HFFc6 (cell line): ENCODE results near the gene EIF1. TPM values are rescaled to one million over a fixed set of nuclear protein-coding genes. Genes with fewer than 3 reads are reported as not detected.
"Not testable (repeated sequence)": the region's sequence is repeated elsewhere in the genome, so short reads cannot be mapped to it uniquely, and the experiment has no call there.

Experiments
- DNase-seq: peaks from one replicate; pipeline ENCODE4 v3.0.0-alpha.2; 2018
- H3K27ac Mint-ChIP-seq: 2 replicates; pipeline ENCODE4 v1.8.0; 2020; ENCODE audit warnings: mild to moderate bottlenecking, mixed read lengths
- H3K27me3 Mint-ChIP-seq: 2 replicates; pipeline ENCODE4 v1.8.0; 2021; ENCODE audit warnings: mild to moderate bottlenecking, moderate library complexity, mixed read lengths; ENCODE audit not compliant: insufficient read depth
- H3K36me3 Mint-ChIP-seq: 2 replicates; pipeline ENCODE4 v1.8.0; 2021; ENCODE audit warnings: low read depth, mixed read lengths
- H3K4me1 Mint-ChIP-seq: 2 replicates; pipeline ENCODE4 v1.8.0; 2020; ENCODE audit warnings: low read depth, mixed read lengths
- H3K4me3 Mint-ChIP-seq: 2 replicates; pipeline ENCODE4 v1.8.0; 2020; ENCODE audit warnings: mild to moderate bottlenecking, moderate library complexity, mixed read lengths
- H3K9me3 Mint-ChIP-seq: 2 replicates; pipeline ENCODE4 v1.8.0; 2020; ENCODE audit warnings: mild to moderate bottlenecking, mixed read lengths
- long read RNA-seq: library from polyadenylated mRNA; unstranded; transcript quantifications from one replicate; pipeline ENCODE4 v2.0.0, GENCODE V29; 2019
- total RNA-seq, 6 experiments: library from RNA; stranded (reverse); fragmentation: NEBNext Ultra II Directional; extraction: Animal tissue kit (Norgen Biotek cat#: 25700); gene quantifications; 2 replicates in 1 of 6; 3 replicates in 5 of 6; pipeline ENCODE4 v1.2.3, GENCODE V29; 2021
- TF ChIP-seq, protein P1 (sequence below): fragments of 200-600 bp; sonication (generic); IDR thresholded peaks from 2 replicates; pipeline ENCODE4 v1.5.0; 2021; ENCODE audit warnings: antibody characterized with exemption, mild to moderate bottlenecking

The EIF1 gene
- total RNA-seq, result 100 to 1,000 TPM; 723 to 810 (median 781) TPM
- long read RNA-seq, transcript EIF1-201 (3 exons, 1,120 nt), result minor isoform, 6 of 923 reads
- long read RNA-seq, transcript EIF1-203 (4 exons, 2,330 nt), result major isoform, 854 of 923 reads
- long read RNA-seq, transcript EIF1-202 (2 exons, 2,170 nt), result minor isoform, 18 of 923 reads
- long read RNA-seq, partial matches to known transcripts, result 27 of 923 reads
- long read RNA-seq, other reads (novel, unspliced or antisense), result 15 of 923 reads

DNA sequence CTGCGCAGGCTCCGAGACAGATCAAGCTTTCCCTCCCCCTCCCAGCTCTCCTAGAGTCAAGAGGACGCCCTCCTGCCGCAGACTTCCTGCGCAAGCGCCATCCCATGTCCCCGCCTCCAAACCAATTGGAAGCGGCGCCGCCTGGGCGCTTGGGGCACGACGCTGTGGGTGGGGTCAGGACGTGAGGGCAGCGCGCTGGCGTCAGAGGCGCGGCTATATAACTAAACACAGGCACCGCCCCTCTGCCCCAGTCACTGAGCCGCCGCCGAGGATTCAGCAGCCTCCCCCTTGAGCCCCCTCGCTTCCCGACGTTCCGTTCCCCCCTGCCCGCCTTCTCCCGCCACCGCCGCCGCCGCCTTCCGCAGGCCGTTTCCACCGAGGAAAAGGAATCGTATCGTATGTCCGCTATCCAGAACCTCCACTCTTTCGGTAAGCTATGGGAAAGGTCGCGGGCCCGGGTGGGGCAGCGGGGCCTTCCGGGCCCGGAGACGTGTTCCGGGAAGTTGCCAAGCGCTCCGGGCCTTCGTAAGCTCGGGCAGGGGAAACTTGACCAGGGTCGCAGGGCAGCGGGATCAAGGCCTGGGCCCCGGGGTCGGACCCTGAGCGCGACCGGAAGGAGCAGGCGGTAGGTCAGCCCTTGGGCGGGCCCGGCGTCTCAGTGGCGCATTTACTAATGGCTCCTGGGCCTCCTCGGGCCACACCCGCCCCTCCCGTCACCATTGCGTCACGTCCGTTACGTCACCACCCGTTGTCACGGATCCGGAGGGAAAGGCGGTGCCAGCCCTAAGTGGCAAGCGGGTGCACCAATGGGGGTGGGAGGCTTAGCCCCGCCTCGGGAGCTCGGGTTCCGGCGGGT lies at the start of gene EIF1:
TSS of gene EIF1 (plus strand) at position 245 of the 856 bp plus-strand sequence. CDS start at position 399, 154 bp downstream.
- Mint-ChIP-seq H3K4me1 (peaks cover 34% of the 10 kb centered on the region), H3K4me3 (peak within 1 kb of the TSS; percentile 95), H3K9me3 (peaks cover 14% of the 10 kb centered on the region), H3K27me3 (peaks cover 29% of the 10 kb centered on the region), H3K36me3 (peaks cover 45% of the 10 kb centered on the region), H3K27ac (peak within 1 kb of the TSS; percentile 99)
- TF ChIP-seq, protein P1, sequence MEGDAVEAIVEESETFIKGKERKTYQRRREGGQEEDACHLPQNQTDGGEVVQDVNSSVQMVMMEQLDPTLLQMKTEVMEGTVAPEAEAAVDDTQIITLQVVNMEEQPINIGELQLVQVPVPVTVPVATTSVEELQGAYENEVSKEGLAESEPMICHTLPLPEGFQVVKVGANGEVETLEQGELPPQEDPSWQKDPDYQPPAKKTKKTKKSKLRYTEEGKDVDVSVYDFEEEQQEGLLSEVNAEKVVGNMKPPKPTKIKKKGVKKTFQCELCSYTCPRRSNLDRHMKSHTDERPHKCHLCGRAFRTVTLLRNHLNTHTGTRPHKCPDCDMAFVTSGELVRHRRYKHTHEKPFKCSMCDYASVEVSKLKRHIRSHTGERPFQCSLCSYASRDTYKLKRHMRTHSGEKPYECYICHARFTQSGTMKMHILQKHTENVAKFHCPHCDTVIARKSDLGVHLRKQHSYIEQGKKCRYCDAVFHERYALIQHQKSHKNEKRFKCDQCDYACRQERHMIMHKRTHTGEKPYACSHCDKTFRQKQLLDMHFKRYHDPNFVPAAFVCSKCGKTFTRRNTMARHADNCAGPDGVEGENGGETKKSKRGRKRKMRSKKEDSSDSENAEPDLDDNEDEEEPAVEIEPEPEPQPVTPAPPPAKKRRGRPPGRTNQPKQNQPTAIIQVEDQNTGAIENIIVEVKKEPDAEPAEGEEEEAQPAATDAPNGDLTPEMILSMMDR, result no peak
- peak; percentile 99 for DNase-seq

DNA sequence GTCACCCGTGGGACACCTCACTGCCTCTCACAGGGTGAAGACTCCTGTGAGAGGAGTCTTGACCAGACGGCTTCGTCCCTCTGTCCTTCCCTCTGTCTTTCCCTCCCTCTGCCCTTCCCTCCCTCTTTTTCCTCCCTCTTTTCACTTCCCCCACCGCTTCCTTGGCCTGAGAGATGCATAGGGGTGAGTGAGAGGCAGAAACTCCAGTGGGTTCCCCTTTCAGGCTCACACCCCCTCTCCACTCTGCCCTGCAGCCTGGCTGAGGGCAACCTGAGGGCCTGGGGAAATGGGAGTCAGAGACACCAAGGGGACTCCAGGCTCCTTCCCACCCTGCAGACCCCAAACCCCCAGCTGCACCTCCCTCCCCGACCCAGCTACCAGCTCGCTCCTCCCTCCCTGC lies 49.7 kb upstream of the EIF1 start:
- Mint-ChIP-seq H3K36me3 (no peaks in the 10 kb centered on the region), H3K27me3 (peaks cover 10% of the 10 kb centered on the region), H3K9me3 (no peaks in the 10 kb centered on the region), H3K27ac (no peak overlapping the region), H3K4me1 (peaks cover 10% of the 10 kb centered on the region), H3K4me3 (no peak overlapping the region)
- TF ChIP-seq, protein P1, result no peak
- DNase-seq, result no peak

DNA sequence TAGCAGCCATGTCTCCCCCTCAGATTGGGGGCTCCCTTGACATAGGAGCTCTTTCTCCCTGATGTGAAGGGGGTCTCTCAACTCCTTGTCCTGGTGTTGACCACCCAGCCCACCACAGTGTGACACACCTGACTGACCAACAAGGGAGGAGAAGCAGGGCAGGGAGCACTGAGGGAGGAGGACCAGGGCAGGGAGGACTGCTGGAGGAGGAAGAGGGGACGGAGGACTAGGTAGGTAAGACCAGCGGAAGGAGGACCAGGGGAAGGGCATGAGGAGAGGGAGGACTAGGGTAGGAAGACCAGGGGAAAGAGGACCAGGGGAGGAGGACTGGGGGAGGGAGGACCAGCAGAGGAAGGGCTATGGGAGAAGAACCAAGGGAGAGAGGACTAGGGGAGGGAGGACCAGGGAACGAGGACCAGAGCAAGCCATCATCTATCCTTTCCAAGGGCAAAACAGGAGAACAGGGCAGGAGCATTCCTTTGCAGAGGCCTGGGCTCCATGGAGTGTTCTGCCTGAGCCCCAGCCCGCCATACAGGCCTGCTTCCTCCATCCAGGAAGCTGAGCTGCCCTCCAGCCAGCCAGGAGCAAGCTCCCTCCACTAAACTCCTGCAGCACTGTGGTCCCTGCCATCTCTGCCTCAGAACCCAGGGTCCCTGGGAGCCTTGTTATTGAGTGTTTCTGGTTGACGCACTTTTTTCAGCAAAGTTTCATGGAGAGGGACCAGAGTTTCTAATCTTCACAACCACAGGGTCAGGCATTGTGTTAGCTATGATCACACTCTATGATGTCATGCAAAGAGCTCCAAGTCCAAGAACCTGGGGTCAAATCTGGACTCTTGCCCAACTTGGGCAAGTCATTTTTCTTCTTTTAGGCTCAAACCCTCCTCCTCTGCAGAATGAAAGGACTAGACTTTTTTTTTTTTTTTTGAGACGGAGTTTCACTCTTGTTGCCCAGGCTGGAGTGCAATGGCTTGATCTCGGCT lies 48.9 kb upstream of the EIF1 start:
- Mint-ChIP-seq H3K36me3 (no peaks in the 10 kb centered on the region), H3K4me3 (no peak overlapping the region), H3K9me3 (no peaks in the 10 kb centered on the region), H3K27me3 (peaks cover 10% of the 10 kb centered on the region), H3K27ac (no peak overlapping the region), H3K4me1 (peaks cover 9% of the 10 kb centered on the region)
- TF ChIP-seq, protein P1, result no peak
- DNase-seq, result no peak

DNA sequence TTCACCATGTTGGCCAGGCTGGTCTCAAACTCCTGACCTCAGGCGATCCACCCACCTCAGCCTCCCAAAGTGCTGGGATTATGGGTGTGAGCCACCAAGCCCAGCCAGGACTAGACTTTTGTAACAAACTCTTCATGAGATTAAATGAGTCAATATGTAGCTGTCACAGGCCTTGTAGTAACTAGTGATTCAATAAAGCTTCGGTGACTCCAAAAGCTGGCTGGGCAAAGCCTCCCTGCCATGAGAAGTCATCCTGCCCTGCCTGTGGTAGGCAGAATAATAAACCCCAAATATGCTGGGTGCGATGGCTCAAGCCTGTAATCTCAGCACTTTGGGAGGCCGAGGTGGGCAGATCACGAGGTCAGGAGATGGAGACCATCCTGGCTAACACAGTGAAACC lies 48.1 kb upstream of the EIF1 start:
- not testable (repeated sequence) for DNase-seq, H3K27ac Mint-ChIP-seq, H3K4me3 Mint-ChIP-seq, H3K4me1 Mint-ChIP-seq, H3K36me3 Mint-ChIP-seq, H3K9me3 Mint-ChIP-seq, H3K27me3 Mint-ChIP-seq

DNA sequence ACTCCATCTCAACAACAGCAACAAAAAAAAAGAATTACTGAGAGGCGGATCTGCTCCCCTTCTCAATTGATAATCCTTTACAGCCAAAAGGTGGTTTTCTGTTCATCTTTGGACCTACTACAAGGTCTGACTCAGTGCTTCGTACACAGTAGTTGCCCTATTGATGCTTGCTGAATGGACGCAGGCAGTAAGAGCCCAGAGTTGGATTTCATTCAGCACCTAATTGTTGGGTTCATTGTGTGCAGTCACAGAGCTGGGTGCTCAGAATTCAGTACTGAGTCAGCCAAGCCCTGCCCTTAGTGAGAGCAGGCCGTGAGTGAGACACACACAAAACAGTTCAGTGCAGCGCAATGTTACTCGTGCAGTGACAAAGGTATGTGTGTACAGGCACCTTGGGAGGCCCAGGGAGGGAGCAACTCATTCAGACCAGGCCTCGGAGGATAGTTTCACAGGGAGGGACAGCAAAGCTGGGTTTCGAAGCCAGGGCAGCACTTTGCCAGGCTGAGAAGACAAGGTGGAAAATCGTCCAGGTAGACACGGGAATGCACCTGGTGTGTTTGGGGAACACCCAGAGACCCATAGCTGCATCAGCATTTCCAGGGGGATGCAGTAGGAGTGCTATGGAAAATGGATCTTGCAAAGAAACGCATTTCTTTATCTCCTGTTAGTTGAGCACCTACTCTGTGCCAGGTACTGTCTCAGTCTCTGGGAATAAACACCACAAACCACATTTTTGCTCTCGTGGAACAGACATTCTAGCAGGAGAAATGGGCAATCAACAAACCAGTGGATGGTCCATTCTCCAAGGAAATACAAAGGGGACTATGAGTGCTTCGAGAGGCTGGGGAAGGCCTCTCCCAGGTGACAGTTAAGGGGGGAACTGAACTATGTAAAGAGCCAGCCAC lies 46.2 kb upstream of the EIF1 start:
- TF ChIP-seq, protein P1, result no peak
- Mint-ChIP-seq H3K9me3 (no peaks in the 10 kb centered on the region), H3K4me1 (peaks cover 9% of the 10 kb centered on the region), H3K4me3 (no peak overlapping the region), H3K27me3 (peaks cover 8% of the 10 kb centered on the region), H3K36me3 (no peaks in the 10 kb centered on the region), H3K27ac (no peak overlapping the region)
- DNase-seq, result no peak
